ENCODE results near the gene TSFM.

Gene TSFM

DNA sequence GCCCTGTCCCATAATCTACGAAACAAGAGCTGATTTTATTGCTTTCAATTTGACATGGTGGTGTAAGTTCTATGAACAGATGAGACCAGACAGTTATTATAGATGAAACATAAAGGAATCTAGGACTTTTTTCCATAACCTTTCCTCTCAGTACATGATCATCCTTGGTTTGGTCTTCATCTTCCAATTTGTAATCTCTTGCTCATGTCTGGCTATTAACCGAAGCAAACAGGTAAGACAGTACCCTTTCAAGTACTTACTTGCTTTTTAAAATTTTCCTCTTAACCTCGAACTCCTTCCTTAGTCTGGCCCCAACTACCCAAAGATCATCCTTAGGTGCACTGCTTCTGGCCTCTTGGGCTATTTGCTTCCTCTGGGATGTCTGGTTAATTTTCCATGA, 36.6 kb upstream of the TSFM start:
- no peak for DNase-seq

GRCh38 chr12:57749061-57749460, 33.5 kb upstream of the TSFM start:
- no peak for DNase-seq

GRCh38 chr12:57750561-57751431, 31.8 kb upstream of the TSFM start:
- DNase-seq, result no peak

DNA sequence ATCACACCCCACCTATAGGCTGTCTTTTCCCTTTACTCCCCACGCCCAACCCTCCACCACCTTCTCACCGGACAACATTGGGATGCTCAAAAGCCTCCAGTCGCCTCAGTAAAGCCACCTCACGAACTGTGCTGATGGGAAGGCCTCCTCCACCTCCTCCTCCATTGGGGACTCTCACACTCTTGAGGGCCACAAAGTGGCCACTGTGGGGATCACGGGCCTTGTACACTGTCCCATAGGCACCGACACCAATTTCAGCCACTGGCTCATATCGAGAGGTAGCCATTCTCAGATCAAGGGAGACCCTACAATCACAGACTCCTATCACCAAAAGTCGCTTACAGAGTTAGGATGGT, 31.2 kb upstream of the TSFM start:
- no peak for DNase-seq

GRCh38 chr12:57751788-57752667, 30.6 kb upstream of the TSFM start, which contains the start of gene CDK4:
Gene CDK4 (minus strand): TSS chr12:57752310. CDS start chr12:57751717, 593 bp downstream.
- DNase-seq, result peak; percentile 97

- no peak for DNase-seq
Observed at GRCh38 chr12:57752668-57753000, 30.0 kb upstream of the TSFM start.

- DNase-seq, result no peak
Observed at GRCh38 chr12:57753756-57754337, 28.7 kb upstream of the TSFM start.

DNA sequence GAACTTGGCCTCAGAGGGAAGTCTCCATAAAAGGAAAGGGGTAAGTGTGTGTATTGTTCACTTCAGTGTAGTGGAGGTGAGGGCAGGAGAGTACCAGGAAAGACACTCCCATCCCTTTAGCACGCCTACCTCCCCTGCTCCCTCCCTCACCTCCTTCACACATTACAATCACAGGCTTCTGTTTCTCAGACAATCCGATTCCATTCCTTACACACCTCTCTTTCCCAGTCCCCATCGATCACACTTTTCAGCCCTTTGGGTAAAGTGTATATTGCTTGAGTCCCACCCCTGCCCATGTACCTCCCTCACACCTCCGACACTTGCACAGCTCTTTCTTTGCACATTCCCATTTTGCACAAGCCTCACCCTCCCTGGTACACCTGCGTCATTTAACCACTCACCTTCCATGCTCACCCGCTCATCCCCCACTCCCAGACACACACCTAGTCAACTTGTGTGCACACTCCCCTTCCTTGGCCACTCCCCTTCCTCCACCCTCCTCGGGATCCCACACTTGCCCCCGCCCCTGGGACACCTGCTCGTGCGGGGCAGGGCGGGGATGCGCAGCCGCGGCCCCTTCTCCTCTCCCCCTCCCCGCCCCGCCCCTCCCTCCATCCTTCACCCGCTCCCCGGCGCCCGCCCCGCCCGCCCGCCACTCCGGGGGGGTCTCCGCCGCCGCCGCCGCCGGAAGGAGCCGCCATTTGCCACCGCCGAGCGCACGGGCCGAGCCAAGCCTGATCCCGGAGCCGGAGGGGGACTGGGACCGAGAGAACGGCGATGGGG, 28.0 kb upstream of the TSFM start, which contains the start of gene MARCHF9:
Gene MARCHF9 (plus strand): TSS at position 693 of the 783 bp plus-strand sequence. CDS start 426 bp downstream, outside the sequence.
- DNase-seq, result peak; percentile 22

- DNase-seq, result no peak
Observed at GRCh38 chr12:57755194-57755453, 27.5 kb upstream of the TSFM start.

- no peak for DNase-seq
Observed at GRCh38 chr12:57755454-57756372, 26.9 kb upstream of the TSFM start.

- no peak for DNase-seq
Observed at GRCh38 chr12:57756406-57757341, 25.9 kb upstream of the TSFM start.

GRCh38 chr12:57757771-57758170, 24.8 kb upstream of the TSFM start:
- DNase-seq, result no peak

DNA sequence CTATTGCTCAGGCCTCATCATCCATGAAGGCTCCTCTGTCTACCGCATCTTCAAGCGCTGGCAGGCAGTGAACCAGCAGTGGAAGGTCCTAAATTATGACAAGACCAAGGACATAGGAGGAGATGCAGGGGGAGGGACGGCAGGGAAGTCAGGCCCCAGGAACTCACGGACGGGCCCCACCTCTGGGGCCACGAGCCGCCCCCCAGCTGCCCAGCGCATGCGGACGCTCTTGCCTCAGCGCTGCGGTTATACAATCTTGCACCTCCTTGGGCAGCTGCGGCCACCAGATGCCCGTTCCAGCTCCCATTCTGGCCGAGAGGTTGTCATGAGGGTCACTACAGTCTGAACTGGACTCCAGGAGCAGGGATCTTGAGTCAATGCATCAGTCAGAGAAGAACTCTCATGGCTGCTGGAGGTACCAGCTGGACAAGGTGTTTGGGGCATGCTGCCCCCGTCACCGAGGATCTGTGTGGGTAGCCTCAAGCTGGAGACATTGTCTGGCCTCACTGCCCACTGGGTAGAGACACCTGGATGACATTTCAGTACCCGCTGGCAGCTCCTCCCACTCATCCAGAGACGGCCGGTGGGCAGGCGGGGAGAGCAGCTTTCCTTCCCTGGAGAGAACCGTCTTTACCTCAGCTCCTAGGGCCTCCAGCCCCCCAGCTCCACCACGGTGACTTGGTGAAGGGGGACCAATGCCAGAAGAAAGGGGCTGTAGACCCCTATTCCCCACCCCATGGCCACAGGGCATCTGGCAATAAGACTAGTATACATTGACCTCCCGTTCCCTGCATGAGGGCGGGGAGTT, 23.8 kb upstream of the TSFM start:
- no peak for DNase-seq

DNA sequence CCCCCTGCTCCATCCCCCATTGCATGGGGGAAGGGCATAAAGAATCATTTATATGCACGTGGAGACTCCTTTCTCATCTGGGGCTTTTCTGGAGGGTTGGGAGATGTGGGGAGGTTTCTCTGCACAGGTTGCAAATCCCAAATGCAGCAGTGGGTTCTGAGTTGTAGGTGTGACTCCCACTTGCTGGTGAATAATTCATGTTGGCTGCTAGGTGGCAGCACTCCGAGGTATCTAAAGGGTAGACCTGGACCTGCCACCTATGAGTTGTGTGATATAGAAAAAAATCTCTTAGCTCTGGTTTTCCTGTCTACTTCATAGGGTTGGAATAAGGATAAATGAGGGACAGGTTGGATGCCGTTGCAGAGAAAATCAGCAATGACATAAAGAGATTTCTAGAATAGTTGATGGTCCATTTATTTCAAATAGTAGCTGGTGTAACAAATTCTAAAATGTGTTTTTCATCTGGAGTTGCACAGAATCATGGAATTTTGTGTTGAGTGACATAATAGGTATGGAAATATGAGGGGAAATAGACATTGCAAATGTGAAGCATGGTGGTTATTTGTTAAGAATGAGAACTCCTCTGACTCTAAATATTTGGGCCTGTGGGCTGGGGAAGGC, 23.1 kb upstream of the TSFM start:
- DNase-seq, result no peak

GRCh38 chr12:57760347-57760982, 22.1 kb upstream of the TSFM start:
- DNase-seq, result no peak

DNA sequence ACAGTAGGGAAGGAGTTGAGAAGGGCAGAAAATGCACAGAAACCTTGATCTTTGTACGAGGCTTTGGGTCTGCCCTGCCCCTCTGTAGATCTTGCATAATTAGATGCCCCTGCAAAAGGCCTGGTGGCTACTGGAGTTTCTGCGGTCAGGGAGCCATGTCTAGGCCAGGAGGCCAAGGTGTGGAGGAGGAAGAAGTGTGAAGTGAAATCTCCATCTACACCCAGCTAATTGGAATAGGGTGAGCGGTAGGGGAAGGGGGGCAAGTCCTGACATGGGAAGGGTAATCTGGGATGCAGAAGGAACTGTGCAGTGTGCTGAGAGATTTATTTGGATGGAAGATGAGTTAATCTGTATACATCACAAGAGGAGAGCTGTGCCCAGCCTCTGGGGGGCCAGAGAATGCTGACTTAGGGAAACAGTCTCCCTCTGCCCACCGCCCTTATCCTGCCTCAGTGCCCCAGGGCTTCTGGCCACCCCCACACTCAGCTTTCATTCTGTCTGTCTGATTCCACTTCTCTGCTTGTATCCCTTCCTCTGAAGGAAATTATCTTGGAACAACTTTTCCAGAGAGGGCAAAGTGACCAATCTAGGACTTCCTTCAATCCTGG, 21.1 kb upstream of the TSFM start:
- DNase-seq, result no peak

DNA sequence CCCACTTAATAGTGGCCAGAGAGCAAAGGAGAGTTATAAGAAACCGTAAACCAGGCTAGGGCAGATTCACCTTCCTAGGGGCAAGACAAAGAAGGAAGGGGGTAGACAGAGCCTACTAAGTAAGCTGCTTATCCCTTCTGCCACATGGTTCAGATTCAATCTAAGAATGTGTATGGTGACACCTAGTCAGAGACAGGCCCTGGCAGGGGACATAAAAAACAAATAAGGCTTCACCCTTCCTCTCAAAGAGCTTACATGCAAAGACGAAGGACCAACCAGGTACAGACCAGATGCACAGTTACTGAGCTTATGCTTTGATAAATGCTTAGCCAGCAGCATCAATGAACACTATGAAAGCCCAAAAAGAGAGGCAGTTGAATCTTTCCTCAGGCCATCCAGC, 20.1 kb upstream of the TSFM start:
- no peak for DNase-seq
